HG03439 (cell line): ENCODE data around the gene PCBP1.
"Not testable (repeated sequence)": the region's sequence is repeated elsewhere in the genome, so short reads cannot be mapped to it uniquely, and the experiment has no call there.

Source experiments
- ATAC-seq: cut with Tn5 transposase; IDR thresholded peaks from one replicate; pipeline ENCODE4 v1.9.1; 2021; ENCODE audit warnings: mild to moderate bottlenecking, moderate library complexity; ENCODE audit not compliant: unreplicated experiment

PCBP1 gene

DNA sequence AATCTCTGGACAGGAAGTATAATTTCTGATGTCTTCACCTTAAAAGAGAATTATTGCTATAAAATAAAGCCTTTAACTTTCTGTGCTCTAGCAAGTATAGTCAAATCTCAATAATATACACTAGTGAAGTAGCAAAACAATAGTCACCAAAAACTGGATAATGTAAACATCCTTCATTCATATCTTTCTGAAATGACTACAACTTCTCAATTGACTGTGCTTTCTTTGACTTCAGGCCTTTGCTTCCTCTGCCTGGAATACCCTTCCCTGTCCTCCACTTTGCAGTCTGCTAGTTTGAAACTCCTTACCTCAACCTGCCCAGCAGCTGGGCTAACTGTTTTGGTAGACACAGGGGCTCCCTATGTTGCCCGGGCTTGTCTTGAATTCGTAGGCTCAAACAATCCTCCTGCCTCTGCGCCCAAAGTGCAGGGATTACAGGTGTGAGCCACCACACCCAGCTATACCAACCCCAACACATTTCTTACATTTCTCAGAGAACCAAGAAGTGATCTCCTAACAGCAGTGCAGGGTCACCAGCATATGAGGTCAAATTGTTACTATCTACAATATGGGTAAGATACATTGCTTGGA is 6.6 kb upstream of the PCBP1 start:
- ATAC-seq: no peak

GRCh38 chr2:70081221-70081620 is 6.1 kb upstream of the PCBP1 start:
- no peak for ATAC-seq

DNA sequence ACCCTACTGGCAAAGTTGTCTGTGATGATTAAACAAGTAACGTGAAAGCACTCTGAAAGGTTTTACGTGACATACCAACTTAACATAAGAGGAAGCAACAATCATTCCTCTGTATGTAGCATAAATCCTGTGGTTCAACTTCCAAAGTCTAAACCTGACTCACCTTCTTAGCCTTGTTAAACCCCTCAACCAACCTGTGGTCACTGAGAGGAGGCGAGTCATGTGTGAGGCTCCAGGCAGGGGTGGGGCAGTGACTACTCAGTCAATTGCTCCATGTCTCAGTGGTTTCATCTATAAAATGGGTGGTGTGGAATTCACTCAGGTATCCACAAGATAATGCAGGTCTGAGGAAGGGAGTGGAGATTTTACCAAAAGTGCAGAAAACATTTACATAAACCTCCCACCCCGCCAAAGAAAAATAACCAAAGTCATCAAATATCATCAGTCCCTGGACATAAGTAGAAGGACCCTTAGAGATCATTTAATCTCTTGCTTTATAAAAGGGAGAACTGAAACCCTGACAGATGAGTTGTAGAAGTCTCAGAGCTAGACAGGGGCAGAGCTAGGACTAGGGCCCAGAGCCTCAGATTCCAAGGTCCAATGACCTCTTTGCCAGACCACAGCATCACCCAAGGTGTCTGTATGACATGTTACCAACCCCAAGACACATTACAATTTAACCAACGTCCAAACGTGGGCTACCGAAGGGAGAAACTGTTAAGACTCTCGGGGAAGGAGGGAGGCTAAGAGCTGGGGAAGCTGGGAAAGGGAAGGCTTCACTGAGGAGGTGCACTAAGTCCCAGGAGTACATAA is 3.7 kb upstream of the PCBP1 start:
- no peak for ATAC-seq

DNA sequence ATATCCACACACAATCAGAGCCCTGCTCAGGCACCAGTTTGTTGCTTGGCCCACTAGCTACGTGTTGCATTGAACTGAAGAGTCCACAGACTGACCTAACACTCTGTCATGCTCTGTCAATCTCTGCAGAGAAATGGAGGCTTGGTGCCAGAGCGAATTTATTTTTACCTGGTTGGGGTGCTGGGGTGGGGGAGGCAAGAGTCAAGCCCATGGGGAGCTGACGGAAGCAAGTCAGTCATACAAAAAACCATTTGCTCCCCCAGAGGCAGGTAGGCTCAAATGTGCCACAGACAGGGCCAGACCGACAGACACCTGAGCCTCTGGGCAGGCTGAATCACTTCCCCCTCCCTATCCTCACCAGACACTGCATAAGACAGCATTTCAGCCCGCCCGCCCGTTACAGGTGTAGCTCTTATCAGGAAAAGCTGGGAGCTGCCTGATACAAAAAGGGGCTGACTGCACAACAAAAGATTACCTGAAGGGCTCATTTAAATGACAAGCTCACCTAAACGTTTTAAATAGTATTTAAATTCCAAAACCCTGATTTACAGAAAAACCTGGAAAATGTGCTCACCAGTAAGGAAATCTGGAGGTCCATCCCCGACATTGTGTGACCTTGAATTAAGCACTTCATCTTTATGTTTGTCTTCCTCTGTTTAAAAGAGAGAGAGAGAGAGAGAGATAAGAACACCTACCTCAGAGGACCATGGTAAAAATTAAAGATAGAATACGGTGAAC is 2.1 kb upstream of the PCBP1 start:
- ATAC-seq: no peak

GRCh38 chr2:70085711-70086277 is 1.5 kb upstream of the PCBP1 start:
- no peak for ATAC-seq

DNA sequence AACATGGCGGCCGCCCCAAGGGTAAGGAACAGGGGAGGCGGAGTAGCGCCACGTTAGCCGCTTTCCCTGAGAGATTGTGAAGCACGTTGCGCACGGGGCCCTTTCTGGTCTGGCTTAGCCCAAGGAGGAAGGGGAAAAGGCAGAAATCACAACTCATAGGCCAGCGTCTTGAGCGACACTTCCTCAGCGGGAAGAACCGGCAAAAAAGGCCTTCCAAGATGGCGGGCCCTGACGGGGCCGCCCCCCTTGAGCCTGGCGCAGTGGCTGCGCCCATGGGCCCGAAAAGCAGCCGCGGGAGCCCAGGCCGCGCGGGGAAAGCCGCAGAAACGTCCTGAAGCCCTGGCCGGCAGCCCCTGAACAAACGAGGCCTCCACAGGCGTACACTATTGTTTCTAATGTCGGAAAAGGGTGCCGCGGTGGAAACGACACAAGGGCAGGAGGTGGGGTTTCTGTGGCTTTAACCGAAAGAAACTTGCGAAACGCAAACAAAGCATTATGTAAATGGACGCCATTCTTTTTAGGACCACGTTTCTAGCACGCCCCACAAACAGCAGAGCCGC is 919 bp upstream of the PCBP1 start:
- peak; percentile 37 for ATAC-seq

DNA sequence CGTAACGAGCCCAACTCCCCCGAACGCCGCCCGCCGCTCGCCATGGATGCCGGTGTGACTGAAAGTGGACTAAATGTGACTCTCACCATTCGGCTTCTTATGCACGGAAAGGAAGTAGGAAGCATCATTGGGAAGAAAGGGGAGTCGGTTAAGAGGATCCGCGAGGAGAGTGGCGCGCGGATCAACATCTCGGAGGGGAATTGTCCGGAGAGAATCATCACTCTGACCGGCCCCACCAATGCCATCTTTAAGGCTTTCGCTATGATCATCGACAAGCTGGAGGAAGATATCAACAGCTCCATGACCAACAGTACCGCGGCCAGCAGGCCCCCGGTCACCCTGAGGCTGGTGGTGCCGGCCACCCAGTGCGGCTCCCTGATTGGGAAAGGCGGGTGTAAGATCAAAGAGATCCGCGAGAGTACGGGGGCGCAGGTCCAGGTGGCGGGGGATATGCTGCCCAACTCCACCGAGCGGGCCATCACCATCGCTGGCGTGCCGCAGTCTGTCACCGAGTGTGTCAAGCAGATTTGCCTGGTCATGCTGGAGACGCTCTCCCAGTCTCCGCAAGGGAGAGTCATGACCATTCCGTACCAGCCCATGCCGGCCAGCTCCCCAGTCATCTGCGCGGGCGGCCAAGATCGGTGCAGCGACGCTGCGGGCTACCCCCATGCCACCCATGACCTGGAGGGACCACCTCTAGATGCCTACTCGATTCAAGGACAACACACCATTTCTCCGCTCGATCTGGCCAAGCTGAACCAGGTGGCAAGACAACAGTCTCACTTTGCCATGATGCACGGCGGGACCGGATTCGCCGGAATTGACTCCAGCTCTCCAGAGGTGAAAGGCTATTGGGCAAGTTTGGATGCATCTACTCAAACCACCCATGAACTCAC is 673 bp downstream of the PCBP1 start:
- no peak for ATAC-seq

DNA sequence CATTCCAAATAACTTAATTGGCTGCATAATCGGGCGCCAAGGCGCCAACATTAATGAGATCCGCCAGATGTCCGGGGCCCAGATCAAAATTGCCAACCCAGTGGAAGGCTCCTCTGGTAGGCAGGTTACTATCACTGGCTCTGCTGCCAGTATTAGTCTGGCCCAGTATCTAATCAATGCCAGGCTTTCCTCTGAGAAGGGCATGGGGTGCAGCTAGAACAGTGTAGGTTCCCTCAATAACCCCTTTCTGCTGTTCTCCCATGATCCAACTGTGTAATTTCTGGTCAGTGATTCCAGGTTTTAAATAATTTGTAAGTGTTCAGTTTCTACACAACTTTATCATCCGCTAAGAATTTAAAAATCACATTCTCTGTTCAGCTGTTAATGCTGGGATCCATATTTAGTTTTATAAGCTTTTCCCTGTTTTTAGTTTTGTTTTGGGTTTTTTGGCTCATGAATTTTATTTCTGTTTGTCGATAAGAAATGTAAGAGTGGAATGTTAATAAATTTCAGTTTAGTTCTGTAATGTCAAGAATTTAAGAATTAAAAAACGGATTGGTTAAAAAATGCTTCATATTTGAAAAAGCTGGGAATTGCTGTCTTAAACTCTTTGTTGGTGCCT is 1.4 kb downstream of the PCBP1 start:
- ATAC-seq: no peak

GRCh38 chr2:70089220-70089982 is 2.1 kb downstream of the PCBP1 start:
- ATAC-seq: no peak

GRCh38 chr2:70089983-70090525 is 2.8 kb downstream of the PCBP1 start:
- ATAC-seq: no peak

- no peak for ATAC-seq
Observed at GRCh38 chr2:70090706-70091334, 3.5 kb downstream of the PCBP1 start.

- no peak for ATAC-seq
Observed at GRCh38 chr2:70091364-70091763, 4.1 kb downstream of the PCBP1 start.

DNA sequence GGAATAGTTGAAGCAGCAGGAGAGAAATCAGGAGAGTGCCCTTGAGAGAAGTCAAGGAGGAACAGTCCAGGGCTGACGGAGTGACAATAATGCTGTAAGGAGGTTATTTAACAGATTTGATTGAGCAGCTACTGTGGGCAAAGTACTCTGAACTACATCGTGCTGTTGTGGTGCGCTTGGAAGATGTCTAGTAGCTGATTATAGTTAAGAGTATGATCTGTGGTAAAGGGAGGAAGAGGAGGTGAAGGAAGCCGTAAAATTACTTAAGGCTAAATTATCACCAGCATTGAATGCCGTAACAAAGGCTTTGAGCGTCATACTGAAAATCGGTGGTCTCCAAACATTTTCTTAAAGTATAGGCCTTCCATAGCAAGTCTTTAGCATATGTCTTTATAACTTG is 4.5 kb downstream of the PCBP1 start:
- ATAC-seq: no peak

- ATAC-seq: not testable (repeated sequence)
Observed at GRCh38 chr2:70092576-70093243, 5.4 kb downstream of the PCBP1 start.

DNA sequence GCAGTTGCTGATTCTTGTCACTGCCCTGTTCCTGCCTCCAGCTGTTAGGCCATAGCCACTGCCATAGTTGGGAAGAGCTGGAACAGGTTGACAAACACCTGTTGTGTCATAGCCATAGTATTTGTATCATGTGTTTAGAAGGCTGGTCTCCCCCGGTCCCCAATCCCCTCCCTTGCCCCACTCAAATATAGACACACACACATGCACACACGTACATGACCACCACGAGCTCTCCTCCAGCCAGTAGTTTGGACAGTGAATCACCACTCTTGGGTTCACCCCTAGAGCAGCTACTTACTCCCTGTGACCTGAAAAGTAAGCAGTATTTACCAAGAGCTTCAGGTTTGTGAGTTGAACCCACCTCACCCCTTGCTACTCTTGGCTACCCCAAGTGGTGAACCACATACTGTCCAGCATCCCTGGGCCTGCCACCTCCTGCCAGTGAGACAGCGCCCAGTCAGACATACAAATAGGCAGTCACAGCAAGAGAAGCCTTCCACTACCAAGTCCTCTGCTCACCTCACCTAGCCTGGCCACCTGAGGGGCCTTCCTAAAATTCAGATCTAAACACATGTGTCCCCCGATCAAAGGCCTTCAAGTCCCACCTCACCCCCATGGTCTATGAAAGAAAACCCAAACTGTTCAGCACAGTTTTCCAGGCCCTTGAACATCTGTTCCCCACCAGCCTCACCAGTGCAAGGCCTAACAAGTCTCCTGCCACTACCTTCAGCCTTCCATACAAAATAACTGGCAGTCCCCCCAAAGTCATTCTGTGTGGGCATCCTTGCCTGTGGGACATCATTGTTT is 7.1 kb downstream of the PCBP1 start:
- no peak for ATAC-seq

- peak; percentile 54 for ATAC-seq
Observed at GRCh38 chr2:70094978-70095719, 7.9 kb downstream of the PCBP1 start.
